ENCODE data around the gene INS. TPM values are rescaled to one million over a fixed set of nuclear protein-coding genes. Genes with fewer than 3 reads are reported as not detected.

INS gene
- total and polyA plus RNA-seq, 2 of the 13 experiments (the other 11 are each of a cell fraction or from before 2014, with no cell fraction given) = not detected

- TF ChIP-seq PAXIP1 (CRISPR knock-in tag; conservative IDR thresholded peaks at IDR 0.05) (no peak), MBNL3 (CRISPR knock-in tag; conservative IDR thresholded peaks at IDR 0.05) (no peak), RCOR2 (CRISPR knock-in tag; IDR thresholded peaks at IDR 0.05) (no peak), POLR2AphosphoS5 (IDR thresholded peaks at IDR 0.05; ENCODE audit: low read depth, low read length) (no peak), ZNF598 (CRISPR knock-in tag; IDR thresholded peaks at IDR 0.05; ENCODE audit: borderline replicate concordance) (no peak), STAG1 (CRISPR knock-in tag; IDR thresholded peaks at IDR 0.05) (peak; percentile 42), ZNF572 (CRISPR knock-in tag; IDR thresholded peaks at IDR 0.05) (no peak), TBX3 (IDR thresholded peaks at IDR 0.05; ENCODE audit: borderline replicate concordance) (no peak), HNF1A (IDR thresholded peaks at IDR 0.05; ENCODE audit: low read depth) (no peak), HNF1A (CRISPR knock-in tag; IDR thresholded peaks at IDR 0.05; ENCODE audit: borderline replicate concordance) (no peak), MAX (IDR thresholded peaks at IDR 0.05) (peak; percentile 25; the same call in 1 of the 2 replicates), CEBPG (CRISPR knock-in tag; IDR thresholded peaks at IDR 0.05) (no peak), ZBTB21 (CRISPR knock-in tag; IDR thresholded peaks at IDR 0.05) (no peak), KDM4B (CRISPR knock-in tag; IDR thresholded peaks at IDR 0.05) (no peak), FOXK2 (IDR thresholded peaks at IDR 0.05) (no peak), DRAP1 (CRISPR knock-in tag; IDR thresholded peaks at IDR 0.05) (no peak), ZNF687 (CRISPR knock-in tag; IDR thresholded peaks at IDR 0.05) (peak; percentile 34), TCF7L2 (IDR thresholded peaks at IDR 0.05; ENCODE audit: low read depth, low read length) (no peak), EEA1 (CRISPR knock-in tag; IDR thresholded peaks at IDR 0.05; ENCODE audit: borderline replicate concordance) (0 out of 2 replicates have a peak, but pooled peaks have one; percentile 49)
These were observed 47.8 kb upstream of the INS start (continued) for GRCh38 chr11:2208691-2209369.

All from HepG2 (cell line).